HG03095 (cell line): Measurements from ENCODE around the gene GRAMD1A.
"Not testable (repeated sequence)": the region's sequence is repeated elsewhere in the genome, so short reads cannot be mapped to it uniquely, and the experiment has no call there.

Experiments
- ATAC-seq: cut with Tn5 transposase; IDR thresholded peaks from one replicate; pipeline ENCODE4 v1.9.1; 2021; ENCODE audit warnings: moderate library complexity; ENCODE audit not compliant: unreplicated experiment

Gene GRAMD1A

DNA sequence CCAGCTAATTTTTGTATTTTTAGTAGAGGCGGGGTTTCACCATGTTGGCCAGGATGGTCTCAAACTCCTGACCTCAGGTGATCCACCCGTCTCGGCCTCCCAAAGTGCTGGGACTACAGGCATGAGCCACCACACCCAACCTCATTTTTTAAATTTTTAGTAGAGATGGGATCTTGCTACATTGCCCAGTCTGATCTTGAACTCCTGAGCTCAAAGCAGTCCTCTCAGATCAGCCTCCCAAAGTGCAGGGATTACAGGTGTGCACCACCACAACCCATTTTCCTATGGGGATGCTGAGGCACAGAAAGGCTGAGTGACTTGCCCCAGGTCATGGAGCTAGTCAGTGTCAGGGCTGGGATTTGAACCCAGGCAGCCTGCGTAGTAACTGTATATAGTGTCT is 51.1 kb downstream of the GRAMD1A start:
- ATAC-seq = not testable (repeated sequence)

DNA sequence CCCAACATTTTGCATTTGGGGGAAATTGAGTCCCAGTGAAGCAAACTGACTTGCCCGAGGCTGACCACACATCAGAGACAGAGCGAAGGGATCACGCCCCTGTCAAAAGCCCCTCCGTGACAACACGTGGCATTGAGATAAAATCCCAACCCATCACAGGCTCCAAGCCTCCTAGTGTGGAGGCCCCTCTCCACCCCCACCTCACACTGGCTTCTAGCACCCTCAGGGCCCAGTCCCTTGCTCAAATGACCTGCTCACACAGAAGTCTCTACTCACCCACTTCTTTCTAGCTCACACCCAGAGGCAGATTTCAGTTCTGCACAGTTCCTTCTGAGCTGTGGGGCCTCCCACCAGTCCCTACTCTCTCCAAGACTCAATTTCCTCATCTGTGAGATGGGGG is 51.7 kb downstream of the GRAMD1A start:
- ATAC-seq = no peak

DNA sequence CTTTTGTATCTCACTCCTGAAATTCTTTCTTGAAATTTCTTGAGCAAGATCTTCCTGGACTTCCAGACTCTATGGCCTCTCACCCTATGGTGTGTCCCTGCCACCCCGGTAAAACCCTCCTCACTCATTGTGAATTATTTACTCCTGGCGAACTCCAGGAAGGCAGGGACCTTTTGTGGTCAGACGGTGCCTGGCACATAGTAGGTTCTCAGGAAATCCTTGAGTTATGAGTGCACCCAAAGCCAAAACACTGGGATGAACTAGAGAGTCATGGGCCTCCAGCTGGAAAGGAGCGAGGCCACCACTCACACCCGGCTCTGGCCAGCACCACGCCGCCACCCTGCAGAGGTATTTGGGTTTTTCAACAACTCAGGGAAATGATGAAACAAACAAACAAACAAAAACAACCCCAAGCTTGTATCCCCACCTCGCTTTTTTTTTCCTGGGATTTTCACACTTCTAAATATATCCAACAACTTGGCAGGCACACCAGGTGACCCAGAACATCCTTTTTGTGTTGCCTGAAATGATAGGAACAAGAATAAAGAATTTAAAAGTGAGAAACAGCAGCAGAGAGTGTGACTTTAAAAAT is 52.6 kb downstream of the GRAMD1A start:
- ATAC-seq = no peak

DNA sequence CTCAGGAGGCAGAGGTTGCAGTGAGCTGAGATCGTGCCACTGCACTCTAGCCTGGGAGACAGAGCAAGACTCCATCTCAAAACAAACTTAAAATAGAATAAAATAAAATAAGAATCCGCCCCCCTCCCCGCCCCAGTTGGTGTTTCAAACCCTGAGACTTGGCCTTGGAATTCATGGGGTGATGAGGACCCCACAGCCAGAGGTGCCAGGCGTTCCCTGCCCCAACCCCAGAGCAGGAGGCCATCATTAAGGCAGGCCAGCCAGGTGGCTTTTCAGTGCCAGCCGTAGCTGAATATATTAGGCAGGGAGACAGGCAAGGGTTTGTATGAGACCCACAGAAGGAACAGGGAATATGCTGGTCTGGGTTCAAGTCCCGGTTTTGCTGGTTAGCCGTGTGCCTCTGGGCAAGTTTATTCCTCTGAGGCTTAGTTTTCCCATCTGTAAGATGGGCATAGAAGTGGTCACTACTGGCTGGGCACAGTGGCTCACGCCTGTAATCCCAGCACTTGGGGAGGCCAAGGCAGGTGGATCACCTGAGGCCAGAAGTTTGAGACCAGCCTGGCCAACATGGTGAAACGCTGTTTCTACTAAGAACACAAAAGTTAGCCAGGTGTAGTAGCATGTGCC is 53.7 kb downstream of the GRAMD1A start:
- no peak for ATAC-seq

DNA sequence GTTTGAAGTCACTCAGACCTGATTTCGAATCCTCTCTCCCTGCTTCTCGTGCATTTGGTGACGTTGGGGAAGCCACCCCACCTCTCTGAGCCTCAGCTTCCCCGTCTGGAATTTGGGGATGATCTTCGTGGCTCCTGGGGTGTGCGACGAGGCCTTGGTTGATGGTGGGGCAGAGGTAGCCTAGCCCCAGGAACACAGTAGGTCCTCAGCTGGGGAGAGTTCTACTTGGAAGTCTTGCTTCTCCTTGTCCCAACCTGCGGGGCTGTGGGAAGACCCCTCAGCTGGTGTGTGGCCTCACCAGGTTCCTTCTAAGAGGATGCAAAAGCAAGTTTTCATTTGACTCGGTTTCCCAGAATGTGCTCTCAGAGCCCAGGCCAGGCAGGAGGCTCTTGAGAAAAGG is 54.5 kb downstream of the GRAMD1A start:
- ATAC-seq = no peak

DNA sequence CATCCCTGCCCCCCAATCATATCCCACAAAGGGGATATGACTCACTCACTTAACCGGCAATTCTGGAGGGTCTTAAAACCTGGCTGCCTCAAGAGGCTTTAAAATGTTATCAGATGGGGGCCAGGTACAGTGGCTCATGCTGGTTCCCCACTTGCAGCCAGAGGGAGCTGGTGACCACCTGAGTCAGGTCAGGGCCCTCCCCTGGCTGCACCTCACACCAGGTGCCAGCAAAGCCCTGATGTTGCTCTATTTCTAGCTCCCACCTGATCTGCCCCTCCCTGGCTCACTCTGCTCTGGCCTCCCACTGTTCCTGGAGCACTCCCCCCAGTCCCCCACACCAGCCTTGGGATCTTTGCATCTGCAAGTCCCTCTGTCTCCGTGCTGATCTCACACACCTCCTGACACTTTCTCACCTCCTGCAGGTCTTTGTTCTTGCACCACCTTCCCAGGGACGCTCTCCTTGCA is 55.6 kb downstream of the GRAMD1A start:
- no peak for ATAC-seq

DNA sequence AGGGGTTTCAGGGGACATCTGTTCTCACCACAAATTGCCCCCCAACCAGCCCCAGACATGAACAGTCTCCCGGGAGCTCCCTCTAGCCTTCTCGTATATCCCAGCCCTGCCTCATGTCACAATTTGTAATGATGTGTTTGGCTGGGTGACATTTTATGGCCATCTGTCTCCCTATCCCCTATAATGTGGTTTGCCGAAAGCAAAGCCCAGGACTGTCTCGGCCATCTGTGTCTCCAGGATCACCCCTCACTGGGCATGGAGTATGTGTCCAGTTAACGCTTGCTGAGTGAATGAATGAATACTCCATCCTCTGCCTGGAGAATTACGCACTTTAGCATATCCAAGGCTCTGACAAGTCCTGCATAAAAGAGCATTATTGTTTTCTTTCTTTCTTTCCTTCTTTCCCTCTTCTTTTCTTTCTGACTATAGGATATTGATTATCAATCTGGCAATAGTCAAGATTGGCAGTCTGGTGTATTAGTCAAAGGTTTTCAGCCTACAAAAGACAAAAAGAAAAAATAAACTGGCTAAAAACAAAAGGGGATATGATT is 56.5 kb downstream of the GRAMD1A start:
- no peak for ATAC-seq

DNA sequence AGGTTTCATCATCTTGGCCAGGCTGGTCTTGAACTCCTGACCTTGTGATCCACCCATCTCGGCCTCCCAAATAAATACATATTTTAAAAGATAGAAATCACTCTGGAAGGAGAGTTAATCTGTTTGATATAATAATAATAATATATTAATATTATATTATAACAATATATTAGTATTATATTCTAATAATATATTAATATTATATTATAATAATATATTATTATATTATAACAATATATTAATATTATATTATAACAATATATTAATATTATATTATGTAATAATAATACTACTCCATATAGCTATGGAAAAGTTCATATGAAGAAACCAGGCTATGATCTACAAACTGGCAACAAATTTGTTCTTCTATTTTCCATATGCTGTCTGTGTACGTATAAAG is 58.2 kb downstream of the GRAMD1A start:
- no peak for ATAC-seq

DNA sequence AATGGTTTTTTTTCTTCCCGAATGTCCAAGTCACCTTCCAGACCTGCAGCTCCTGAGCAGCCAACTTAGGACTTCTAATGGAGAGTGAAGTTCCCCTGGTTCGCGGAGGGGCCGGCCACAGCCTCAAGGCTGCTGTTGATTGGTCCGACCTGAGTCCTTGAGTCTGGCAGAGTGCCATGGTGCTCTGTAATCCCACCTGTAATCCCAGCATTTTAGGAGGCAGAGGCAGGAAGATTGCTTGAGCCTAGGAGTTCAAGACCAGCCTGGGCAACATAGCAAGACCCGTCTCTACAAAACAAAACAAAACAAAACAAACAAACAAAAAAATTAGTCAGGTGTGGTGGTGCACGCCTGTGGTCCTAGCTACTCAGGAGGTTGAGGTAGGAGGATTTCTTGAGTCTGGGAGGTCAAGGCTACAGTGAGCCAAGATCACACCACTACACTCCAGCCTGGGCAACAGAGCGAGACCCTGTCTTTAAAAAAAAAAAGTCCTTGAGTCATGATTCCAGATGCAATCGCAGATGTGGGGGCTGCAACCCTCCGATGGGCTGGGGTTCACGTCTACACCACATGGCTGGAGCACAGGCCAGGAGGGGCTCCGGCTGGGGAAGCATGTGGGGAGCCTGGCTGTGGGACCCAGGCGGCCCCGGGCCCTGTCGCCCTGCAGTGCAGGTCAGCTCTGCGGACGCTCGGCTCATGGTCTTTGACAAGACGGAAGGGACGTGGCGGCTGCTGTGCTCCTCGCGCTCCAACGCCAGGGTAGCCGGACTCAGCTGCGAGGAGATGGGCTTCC is 59.1 kb downstream of the GRAMD1A start:
- no peak for ATAC-seq

DNA sequence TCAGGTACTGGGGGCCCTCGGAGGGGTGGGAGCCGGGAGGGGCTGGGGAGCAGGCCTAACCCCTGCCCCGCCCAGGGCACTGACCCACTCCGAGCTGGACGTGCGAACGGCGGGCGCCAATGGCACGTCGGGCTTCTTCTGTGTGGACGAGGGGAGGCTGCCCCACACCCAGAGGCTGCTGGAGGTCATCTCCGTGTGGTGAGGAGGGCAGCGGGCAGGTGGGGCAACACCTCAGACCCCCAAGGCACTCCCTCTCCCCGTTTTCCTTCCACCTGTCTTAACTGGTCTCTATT is 59.6 kb downstream of the GRAMD1A start:
- no peak for ATAC-seq

DNA sequence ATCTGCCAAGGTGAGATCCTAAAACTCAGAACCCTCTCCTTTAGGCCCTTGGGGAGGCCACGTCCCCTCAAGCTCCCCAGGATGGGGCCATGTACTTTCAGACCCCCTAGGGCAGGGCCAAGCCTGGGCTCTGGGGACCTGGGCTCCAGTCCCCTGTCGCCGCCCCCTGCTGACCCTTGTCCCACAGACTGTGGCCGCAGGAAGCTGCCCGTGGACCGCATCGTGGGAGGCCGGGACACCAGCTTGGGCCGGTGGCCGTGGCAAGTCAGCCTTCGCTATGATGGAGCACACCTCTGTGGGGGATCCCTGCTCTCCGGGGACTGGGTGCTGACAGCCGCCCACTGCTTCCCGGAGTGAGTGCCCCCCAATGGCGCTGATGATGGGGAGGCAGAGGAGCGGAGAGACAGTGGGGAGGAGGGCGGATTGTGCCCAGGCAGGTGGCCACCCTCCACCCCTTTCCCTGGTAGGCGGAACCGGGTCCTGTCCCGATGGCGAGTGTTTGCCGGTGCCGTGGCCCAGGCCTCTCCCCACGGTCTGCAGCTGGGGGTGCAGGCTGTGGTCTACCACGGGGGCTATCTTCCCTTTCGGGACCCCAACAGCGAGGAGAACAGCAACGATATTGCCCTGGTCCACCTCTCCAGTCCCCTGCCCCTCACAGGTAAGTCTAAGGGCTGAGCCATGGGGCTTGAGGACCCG is 60.2 kb downstream of the GRAMD1A start:
- ATAC-seq = no peak

DNA sequence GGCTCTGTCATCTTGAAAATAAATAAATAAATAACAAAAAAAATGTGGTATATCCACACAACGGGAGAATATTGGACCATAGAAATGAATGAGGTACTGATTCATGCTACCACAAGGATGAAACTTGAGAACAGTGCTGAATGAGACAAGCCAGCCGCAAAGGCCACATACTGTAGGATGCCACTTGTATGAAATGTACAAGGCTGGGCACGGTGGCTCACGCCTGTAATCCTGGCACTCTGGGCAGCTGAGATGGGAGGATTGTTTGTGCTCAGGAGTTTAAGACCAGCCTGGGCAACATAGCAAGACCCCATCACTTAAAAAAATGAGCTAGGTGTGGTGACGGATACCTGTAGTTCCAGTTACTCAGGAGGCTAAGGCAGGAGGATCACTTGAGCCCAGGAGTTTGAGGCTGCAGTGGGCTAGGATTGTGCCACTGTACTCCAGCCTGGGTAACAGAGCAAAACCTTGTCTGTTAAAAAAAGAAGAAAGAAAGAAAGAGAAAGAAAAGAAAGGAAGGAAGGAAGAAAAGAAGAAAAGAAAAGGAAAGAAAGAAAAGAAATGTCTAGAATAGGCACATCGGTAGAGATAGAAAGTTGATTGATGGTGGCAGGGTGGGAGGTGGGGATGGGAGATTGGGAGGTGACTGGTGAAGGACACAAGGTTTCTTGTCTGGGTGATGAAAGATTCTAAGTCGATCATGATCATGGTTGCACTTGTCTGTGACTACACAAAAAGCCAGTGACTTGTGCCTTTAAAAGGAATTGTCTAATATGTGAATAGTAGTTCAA is 61.7 kb downstream of the GRAMD1A start:
- no peak for ATAC-seq

DNA sequence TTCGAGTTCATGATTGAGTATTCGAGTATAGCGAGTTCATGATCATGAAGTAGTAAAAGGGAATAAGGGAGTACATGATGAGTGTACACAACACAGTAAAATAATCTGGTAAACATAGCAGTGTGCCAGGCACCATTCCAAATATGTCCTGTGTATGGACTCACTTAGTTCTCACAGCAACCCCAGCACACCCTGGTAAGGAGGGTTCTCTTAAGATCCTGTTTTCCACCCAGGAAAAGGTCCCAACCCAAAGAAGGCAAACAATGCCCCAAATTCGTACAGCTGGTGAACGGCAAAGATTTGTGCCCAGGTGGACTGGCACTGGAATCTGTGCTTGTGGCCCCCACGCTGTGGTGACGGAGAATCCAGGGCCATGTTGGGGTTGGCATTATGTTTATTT is 62.8 kb downstream of the GRAMD1A start:
- no peak for ATAC-seq

DNA sequence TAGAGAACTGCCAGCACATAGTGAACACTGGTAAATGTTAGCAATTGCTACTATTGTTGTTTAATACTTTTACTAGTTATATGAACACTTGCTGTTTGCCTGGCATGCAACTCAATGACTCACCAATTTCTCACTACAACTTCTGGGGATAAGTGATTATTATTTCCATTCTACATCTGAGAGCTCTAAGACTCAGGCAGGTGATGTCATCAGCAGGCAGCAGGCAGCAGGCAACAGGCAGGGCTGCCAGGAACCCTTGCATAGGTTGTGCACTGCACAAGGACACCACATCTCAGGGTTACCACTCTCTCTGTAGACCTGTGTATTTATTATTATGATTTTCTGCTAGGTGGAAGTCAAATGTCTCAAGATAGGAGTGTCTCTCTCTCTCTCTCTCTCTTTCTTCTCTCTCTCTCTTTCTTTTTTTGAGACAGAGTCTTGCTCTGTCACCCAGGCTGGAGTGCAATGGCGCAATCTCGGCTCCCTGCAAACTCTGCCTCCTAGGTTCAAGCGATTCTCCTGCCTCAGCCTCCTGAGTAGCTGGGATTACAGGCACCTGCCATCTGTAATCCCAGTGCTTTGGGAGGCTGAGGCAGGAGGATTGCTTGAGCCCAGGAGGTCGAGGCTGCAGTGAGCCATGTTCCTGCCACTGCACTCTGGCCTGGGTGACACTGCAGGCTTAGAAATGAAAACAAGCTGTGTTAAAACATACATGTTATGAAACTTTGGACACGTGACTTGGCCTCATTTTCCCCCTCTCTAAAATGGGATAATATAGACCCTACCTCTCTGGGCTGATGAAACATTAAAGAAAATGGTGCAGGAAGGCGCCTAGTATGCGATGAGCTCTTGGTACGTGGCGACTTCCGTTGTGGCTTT is 64.1 kb downstream of the GRAMD1A start:
- no peak for ATAC-seq

DNA sequence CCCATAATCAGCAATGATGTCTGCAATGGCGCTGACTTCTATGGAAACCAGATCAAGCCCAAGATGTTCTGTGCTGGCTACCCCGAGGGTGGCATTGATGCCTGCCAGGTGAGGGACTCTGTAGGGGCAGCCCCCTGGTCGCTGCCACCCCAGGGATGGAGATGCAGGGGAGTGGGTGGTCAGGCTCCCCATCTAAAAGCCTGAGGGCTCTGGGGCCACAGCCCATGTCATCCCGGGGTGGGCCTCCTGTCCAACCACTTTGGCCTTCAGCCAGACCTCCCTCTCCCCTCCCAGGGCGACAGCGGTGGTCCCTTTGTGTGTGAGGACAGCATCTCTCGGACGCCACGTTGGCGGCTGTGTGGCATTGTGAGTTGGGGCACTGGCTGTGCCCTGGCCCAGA is 65.5 kb downstream of the GRAMD1A start:
- no peak for ATAC-seq

DNA sequence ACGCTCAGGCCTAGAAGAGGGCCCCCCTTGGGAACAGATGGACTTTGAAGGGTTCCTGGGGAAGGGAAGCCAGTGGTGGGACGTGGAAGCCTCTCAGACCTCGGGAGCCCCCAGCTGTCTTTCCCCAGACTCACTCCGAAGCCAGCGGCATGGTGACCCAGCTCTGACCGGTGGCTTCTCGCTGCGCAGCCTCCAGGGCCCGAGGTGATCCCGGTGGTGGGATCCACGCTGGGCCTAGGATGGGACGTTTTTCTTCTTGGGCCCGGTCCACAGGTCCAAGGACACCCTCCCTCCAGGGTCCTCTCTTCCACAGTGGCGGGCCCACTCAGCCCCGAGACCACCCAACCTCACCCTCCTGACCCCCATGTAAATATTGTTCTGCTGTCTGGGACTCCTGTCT is 66.0 kb downstream of the GRAMD1A start:
- ATAC-seq = no peak

DNA sequence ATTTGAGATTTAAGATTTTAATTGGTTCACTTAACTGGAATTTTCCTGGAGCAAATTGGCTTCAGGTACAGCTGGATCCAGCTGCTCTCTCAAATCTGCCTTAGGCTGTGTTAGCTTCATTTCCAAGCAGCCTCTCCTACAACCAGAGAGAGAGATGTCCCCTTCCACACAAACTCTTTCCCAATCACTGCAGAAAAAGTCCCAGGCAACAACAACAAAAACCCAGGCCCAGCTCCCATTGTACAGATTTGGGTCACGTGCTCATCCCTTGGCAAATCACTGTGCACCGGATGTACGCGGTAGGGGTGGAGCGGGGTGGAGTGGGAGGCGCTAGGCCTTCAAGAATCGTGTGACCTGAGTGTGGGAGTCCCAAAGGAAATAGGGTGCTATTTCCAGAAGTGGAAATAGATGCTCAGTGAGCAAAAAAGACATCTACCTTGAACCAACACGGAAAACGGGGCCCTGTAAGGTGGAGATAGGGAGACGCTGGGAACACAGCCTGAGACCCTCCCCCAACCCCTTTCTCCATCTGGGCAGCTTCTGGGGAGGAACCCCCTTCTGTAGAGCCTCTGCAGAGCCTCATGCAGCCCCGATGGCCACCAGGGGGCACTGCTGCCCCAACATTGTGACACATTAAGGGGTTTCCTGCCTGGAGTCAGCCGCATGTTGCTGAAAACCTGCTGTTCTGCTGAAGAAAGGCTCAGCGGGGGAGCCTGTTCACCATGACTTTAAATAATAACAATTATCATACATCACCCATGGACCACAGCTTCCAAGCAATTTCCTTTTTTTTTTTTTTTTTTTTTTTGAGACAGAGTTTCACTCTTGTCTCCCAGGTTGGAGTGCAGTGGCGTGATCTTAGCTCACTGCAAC is 66.8 kb downstream of the GRAMD1A start:
- ATAC-seq = no peak

DNA sequence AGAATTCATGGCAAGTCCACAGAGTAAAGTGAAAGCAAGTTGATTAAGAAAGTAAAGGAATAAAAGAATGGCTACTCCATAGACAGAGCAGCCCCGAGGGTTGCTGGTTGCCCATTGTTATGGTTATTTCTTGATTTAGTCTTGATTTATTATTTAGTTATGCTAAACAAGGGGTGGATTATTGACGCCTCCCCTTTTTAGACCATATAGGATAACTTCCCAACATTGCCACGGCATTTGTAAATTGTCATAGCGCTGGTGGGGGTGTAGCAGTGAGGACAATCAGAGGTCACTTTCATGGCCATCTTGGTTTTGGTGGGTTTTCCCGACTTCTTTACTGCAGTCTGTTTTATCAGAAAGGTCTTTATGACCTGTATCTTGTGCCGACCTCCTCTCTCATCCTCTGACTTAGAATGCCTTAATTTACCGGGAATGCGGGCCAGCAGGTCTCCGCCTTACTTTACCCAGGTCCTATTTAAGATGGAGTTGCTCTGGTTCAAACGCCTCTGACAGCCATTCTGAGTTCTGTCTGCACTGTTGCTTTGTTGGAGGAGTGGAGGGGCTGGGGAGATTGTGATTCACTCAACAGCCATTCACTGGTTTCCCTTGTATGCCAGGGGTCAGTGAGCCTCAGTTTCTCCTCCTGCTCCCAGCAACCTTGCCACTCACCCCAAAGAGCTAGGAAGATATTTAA is 69.0 kb downstream of the GRAMD1A start:
- no peak for ATAC-seq
